GM18867 (cell line): ENCODE measurements around the gene CEBPA.

Experiments used
- ATAC-seq: cut with Tn5 transposase; IDR thresholded peaks from one replicate; pipeline ENCODE4 v1.9.1; 2021; ENCODE audit warnings: mild to moderate bottlenecking, moderate library complexity; ENCODE audit not compliant: unreplicated experiment

CEBPA gene

DNA sequence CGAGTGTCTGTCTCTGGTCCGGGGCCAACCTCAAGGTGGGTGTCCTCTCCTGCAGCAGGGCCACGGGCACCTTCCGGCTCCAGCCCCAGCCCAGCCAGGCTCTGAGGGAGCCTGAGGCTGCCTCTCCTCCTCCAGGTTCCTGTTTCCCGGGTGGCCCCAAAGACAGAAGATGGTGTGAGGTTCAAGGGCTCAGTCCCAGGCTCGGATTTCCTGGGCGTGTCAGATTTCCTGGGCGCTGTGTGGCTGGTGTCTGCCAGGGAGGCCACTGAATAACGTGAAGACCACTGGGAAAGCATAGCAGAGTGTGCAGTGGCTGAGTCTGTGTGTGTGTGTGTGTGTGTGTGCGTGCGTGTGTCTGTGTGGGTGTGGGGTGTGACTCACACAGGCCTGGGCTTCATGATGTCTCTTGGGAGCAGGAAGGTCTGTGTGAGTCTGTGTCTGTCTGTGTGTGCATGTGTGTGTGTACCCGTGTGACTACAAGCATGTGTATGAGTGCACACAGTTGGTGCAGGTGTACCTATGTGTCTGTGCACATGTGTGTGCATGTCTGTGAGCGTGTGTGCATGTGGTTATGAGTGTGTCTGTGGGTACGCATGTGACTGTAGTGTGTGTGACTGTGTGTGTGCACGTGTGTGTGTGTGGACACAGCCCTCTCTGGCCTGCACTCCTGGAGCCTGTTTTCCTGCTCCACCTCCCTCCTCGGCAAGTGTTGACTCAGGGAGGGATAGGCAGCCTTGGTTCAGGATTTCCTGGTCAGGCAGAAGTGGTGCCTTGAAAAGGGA, 28.3 kb downstream of the CEBPA start:
- no peak for ATAC-seq

GRCh38 chr19:33273065-33273736, 29.1 kb downstream of the CEBPA start:
- no peak for ATAC-seq

DNA sequence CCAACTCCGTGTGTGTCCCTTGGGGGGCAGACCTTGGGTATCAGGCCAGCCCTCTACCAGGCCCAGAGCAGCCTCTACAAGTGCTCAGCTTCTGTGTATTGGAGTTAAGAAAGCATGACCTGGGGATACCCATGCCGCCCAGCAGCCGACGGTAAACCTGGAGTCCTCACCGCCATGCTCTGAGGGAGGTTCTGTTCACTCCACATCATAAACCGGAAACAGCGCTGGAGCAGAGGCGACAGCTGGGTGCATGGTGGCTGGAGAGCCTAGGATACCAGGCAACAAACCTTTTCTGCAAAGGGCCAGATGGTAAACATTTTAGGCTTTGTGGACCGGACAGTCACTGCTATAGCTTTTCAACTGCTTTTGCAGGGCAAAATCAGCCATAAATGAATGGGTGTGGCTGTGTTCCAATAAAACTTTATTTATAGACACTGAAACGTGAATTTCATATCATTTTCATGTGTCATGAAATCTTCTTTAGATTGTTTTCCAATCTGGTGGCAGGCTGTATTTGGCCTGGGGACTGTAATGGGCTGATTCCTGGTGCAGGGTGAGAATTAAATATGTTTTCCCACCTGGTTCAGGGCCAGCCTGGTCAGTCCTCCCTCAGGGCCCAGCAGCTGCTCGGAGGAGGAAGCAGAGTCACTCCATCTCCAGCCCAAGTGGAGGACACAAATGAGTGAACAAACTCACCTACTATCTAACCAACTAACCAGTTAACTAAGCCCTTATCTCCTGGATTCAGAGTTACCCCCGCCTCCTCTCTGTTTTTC, 30.9 kb downstream of the CEBPA start:
- ATAC-seq: no peak

DNA sequence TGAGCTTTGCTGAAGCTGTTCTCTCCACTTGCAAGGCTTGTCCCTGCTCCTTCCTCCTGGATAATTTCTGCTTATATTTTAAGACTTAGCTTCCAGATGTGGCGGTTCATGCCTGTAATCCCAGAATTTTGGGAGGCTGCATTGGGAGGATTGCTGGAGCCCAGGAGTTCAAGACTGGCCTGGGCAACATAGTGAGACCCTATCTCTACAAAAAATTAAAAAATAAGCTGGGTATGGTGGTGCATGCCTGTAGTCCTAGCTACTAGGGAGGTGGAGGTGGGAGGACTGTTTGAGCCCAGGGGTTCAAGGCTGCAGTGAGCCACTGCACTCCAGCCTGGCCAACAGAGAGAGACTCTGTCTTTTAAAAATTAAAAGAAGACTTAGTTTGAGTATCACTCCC, 31.6 kb downstream of the CEBPA start:
- no peak for ATAC-seq

DNA sequence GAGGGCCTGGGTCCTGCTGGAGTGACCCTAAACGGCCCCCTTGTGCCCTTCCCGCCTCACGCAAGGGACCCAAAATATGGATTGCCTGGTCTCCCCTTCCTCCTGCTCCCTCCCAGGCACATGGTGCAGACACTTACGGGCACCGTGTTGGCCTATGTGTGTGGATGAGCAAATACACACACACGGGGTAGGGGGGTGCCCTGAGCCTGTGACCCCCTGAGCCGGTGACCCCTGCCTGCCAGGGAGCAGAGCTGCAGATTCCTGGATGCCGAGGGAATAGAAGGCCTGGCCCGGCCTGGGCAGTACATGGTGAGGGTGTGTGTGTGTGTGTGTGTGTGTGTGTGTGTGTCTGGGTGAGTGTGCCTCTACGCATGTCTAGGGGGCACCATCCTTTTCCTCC, 33.3 kb downstream of the CEBPA start:
- no peak for ATAC-seq

DNA sequence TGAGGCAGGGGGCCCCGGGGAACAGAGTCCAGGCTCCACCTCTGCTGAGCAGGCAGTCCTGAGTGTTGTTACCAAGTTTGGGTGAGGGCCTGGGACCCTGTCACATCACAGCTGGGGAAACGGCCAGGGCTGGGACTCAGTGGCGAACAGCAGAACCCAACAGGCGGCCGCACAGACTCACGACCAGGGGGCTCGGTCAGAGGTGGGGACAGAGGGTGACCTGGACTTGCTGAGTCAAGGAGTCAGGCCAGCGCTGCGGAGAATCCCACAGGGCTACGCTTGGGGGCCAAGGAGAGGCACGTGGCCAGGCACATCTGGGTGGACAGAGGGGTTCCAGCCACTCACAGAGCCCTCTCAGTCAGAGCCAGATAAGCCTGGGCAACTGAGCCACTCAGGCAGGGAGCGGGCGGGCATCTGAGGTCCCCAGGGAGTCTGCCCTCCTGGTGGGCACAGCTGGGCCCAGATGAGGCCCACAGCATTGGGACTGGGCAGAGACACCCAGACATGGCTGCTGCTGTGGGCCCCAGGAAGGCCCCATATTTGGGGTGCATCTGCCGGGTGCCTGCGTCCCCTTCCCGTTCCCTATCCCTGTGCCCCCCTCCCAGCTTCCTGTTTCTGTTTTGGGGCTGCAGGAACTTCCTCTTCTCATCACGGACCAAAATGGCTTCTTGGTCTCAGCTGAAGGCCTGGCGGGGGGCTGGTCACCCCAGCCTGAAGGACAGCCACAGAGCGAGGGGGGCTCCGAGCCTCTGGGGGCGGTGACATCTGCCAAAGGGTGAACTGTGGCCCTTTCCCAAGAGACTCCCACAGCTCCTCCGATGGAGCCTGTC, 34.0 kb downstream of the CEBPA start:
- ATAC-seq: no peak

- ATAC-seq: no peak
These were observed 34.6 kb downstream of the CEBPA start for GRCh38 chr19:33267706-33268105.

GRCh38 chr19:33266974-33267484, 35.3 kb downstream of the CEBPA start:
- ATAC-seq: no peak

DNA sequence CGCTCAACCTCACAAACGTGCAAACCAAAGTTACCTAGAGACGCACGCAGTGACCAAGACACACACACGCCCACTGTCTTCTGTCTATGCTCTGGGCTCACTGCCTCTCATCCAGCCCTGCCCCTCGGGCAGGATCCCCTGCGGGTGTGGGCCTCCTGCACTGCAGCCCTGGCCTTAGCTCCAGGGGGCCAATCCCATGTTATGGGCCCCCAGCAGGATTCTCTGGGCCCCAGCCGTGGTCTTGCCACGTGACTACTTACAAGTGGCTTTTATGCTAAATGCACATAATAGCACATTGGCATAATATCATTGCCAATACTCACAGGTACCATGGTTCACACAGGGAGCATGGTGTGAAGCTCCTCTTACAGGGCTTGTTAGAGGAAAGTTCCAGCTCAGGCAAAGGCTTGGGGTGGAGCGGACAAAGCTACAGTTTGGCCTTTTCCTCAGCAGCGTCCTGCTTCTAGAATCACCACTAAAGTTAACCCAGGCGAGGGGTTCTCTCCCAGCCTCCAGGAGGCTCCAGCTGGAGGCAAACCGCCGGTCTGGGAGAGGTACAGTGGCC, 37.4 kb downstream of the CEBPA start:
- no peak for ATAC-seq

GRCh38 chr19:33263325-33264023, 38.9 kb downstream of the CEBPA start:
- ATAC-seq: no peak

DNA sequence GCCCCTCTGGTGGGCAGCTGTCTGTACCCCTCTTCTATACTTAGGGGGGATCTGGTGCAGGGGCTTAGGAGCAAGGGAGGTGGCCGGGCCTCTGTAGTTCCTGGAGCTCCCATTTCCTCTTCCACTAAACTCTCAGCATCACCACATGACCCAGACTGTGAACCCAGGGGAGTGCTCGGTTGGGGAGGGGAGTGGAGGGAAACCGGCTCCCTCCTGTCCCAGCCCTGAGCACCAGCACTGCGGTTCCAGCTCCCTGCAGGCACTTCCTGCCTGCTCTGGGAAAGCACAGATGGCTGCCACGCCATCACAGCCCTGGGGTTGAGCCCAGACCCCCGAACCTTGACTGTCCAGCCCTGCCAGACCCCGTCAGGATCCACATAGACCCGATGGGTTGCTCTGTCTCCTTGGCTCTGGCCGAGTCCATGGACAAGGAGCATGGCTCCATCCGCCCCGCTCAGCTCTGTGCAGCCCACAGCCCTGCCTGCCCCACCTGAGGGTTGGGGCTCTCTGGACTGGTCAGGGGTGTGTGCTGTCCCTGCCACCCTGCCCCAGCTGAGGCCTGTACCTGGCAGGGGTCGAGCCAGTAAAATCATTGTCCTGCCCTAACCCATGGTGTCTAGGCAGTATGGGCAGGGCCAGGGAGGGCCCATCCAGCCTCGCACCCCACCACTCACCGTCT, 40.7 kb downstream of the CEBPA start:
- no peak for ATAC-seq

DNA sequence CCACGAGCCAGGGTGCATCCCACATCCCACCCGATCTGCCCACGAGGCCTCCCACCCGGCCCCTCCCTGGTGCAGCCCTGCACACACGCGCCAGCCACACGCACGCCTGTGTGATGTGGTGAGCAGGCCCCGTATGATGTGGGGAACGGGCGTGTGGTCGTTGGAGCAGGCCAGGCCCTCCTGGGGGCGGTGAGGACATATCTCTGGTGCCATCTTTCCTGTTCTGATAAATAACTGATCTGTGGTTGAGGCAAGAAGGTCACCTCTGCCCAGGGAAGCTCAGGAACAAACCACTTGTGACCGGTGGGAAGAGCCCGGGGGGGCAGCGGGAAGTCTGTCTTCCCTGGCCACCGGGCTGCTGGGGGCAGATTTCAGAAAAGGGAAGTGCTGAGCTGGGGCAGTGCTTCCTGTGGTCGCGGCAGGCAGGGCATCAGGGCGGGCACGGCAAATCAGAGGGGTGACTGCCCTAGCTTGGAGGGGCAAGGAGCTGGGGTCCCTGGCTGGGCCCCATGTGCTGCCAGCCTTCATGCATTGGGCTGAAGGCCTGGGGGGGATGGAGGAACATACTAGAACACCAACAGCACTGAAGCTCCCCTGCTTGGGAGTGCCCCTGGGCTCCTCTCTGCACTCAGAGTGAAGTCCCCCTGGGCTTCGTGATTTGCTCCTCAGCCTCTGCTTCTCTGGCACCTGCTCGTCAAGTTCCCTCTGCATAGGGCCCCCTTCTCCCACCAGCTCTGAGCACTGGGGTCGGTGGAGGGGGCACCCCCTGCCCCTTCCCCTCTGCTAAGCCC, 41.5 kb downstream of the CEBPA start:
- no peak for ATAC-seq

DNA sequence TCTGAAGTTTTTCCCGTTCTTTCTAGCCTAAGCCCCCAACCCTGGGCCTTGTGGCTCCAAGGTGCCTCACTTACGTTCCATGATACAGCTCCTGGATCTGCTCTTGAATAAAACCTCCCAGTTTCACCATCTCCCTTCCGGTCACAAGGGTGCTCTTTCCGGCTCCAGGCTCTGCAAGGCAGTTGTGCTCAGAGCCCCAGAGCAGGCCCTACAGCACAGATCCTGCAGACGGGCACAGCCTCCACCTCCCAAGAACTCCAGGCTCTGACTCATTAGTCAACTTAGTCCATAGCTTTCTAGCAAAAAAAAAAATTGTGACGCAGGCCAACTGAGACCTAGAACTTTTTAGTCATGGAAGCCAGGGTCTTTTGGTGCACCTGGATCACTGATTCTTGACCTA, 42.8 kb downstream of the CEBPA start:
- ATAC-seq: no peak

DNA sequence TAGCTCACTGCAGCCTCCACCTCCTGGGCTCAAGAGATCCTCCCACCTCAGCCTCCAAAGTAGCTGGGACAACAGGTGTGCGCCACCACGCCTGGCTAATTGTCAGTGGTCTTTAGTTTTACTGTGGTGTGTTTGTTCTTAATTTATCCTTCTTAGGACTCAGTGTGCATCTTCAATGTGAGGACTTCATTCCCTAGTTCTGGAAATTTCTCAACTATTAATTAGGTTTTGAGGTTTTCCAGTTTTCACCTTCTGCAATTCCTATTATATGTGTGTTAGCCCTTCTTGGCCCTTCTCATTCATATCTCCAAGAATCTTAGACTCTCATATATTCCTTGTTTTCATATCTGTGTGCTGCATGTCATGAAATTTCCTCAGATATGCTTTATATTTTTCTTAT, 44.5 kb downstream of the CEBPA start:
- ATAC-seq: no peak

DNA sequence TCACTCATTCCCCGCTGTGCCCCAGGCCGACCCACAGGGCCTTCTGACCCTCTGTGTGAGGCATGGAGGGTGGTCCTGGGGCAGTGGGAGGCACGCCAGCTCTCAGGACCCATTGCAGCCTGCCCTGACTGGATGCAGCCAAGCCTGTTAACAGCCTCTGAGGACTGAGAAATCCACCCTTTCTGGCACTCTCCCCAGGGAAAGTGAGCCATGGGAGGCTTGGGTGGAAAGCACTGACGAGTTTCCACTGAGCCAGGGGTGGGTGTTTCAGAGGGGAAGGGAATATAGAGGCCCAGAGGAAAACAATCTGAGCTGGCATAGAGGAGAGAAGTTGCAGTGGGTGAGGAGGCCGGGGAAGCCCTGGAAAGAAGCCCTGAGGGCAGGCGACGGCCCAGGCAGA, 46.1 kb downstream of the CEBPA start:
- ATAC-seq: no peak

DNA sequence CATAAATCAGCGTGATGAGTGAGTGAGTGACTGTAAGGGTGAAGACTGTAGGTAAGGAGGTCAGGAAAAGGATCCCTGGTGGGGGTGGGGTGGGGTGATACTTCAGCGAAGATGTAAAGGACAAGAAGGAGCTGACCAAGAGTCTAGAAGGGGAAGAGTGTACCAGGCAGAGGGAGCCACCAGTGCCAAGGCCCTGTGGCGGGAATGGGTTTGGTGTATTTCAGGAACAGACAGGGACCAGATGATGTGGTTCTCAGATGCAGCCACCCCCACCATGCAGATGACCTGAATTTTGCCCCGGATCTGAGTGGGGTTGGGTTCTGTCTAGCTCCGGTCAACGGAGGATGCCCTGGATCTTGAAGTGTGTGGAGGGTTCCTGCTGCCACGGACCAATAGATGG, 46.6 kb downstream of the CEBPA start:
- ATAC-seq: no peak

GRCh38 chr19:33254245-33254824, 48.0 kb downstream of the CEBPA start:
- no peak for ATAC-seq

- no peak for ATAC-seq
These were observed 49.4 kb downstream of the CEBPA start for GRCh38 chr19:33252971-33253370.
